ENCODE data around the gene MAN2A2.

Gene MAN2A2

GRCh38 chr15:90902840-90903732 is at the start of gene MAN2A2:
MAN2A2 (plus strand) TSS chr15:90903302; CDS start chr15:90904208, 906 bp downstream.
- DNase-seq = peak; percentile 32

- DNase-seq = no peak
These were observed 48.0 kb upstream of the MAN2A2 start for GRCh38 chr15:90855139-90855538.

GRCh38 chr15:90857337-90857736 is 45.8 kb upstream of the MAN2A2 start:
- no peak for DNase-seq

GRCh38 chr15:90857883-90858443 is 45.1 kb upstream of the MAN2A2 start:
- no peak for DNase-seq

- no peak for DNase-seq
These were observed 43.6 kb upstream of the MAN2A2 start for GRCh38 chr15:90859234-90860131.

- DNase-seq = no peak
These were observed 42.7 kb upstream of the MAN2A2 start for GRCh38 chr15:90860450-90860849.

- peak; percentile 76 for DNase-seq
These were observed 42.0 kb upstream of the MAN2A2 start for GRCh38 chr15:90860942-90861675.

- DNase-seq = no peak
These were observed 40.6 kb upstream of the MAN2A2 start for GRCh38 chr15:90862487-90862886.

GRCh38 chr15:90862964-90863778 is 39.9 kb upstream of the MAN2A2 start:
- DNase-seq = no peak

- DNase-seq = no peak
These were observed 39.1 kb upstream of the MAN2A2 start for GRCh38 chr15:90863987-90864386.

GRCh38 chr15:90864507-90864906 is 38.6 kb upstream of the MAN2A2 start:
- DNase-seq = no peak

GRCh38 chr15:90865702-90866101 is 37.4 kb upstream of the MAN2A2 start:
- DNase-seq = no peak

- no peak for DNase-seq
These were observed 36.9 kb upstream of the MAN2A2 start for GRCh38 chr15:90866161-90866715.

GRCh38 chr15:90866800-90867199 is 36.3 kb upstream of the MAN2A2 start:
- DNase-seq = no peak

- DNase-seq = no peak
These were observed 34.8 kb upstream of the MAN2A2 start, which contains the start of gene FURIN for GRCh38 chr15:90868261-90868689. FURIN (plus strand) TSS chr15:90868588; CDS start chr15:90875741, 7,153 bp downstream.

GRCh38 chr15:90869140-90869541 is 34.0 kb upstream of the MAN2A2 start:
- no peak for DNase-seq

- no peak for DNase-seq
These were observed 33.3 kb upstream of the MAN2A2 start for GRCh38 chr15:90869601-90870353.

- DNase-seq = no peak
These were observed 32.6 kb upstream of the MAN2A2 start for GRCh38 chr15:90870354-90871138.

GRCh38 chr15:90871139-90871715 is 31.9 kb upstream of the MAN2A2 start:
- DNase-seq = peak; percentile 6
